Stimulated activated CD8-positive, alpha-beta memory T cell treated with anti-CD3 and anti-CD28 coated beads, Interleukin-4, amount 100 ng/mL, for 4 hours (primary cell): ENCODE data around the gene TREH.

Experiments
- DNase-seq, 2 donors: peaks; one replicate each; pipeline ENCODE4 v3.0.0-alpha.2; 2020; ENCODE audit warnings: low read depth in 2 of 2, low spot score in 1 of 2

The TREH gene

GRCh38 chr11:118666371-118666770 lies 13.1 kb downstream of the TREH start:
- no peak for DNase-seq

GRCh38 chr11:118663902-118664301 lies 15.5 kb downstream of the TREH start:
- DNase-seq = no peak

DNA sequence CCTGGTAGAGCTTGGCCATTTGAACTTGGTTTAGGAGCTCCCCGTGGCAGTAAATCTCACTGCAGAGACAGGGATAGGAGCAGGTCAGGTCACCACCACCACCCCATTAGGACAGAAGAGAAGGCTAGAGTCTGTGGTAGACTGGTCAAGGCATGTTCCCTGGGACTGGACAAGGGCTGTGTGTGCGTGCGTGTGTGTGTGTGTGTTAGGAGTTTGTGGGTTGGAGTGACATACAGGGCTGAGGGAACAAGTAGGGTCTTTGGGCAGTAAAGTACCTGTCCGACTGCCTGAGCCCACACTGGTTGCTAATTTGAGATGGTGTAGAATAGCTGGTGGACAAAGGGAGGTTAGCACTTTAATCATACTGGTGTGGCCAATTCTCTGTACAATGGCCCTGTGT lies 16.1 kb downstream of the TREH start:
- DNase-seq = no peak

DNA sequence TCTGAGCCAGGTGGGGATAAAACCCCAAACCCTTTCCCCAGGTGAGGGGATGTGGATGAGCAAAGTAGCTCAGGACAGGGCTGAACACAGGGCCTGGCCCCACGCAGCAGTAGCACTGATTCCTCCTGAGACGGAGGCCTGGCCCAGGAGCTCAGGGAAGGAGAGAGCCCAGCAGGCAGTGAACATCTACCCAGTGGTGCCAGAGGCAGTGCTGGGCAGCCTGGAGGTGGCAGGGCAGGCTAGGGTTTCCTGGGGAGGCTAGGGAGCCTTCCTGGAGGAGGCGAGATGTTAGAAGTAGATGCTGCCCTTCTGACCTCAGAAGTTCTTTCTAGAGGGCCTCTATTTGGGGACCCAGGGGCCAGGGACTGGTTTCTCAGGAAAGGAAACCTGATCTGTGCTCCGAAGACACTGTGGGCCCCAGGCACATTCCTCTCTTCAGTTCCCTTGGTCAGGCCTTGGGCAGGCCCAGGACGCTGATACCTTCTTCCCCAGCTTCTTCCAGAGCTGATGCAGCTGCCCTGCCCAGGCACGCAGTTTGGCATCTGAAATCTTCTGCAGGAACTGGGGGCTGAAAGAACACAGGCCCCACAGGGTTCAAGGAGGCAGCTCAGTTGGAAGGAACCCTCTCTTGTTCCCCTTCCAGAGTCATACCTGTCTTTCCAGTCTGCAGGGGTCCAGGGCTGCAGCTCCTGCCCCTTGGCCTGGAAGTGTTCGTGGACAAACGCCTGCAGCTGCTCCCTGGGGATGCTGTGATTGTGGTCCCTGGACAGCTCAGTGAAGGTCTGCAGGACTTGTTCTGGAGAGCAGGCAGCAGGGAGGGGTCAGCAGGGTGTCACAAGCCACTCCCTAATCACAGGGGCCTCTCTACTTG lies 16.8 kb downstream of the TREH start:
- DNase-seq = no peak

GRCh38 chr11:118661425-118662301 lies 17.8 kb downstream of the TREH start:
- DNase-seq = no peak

- DNase-seq = no peak
These were observed 18.6 kb downstream of the TREH start for GRCh38 chr11:118660681-118661424.

GRCh38 chr11:118659953-118660680 lies 19.3 kb downstream of the TREH start:
- no peak for DNase-seq

- peak; percentile 62 to 71 for DNase-seq
These were observed 20.0 kb downstream of the TREH start for GRCh38 chr11:118659314-118659952.

GRCh38 chr11:118658429-118659313 lies 20.8 kb downstream of the TREH start:
- no peak for DNase-seq

- DNase-seq = no peak
These were observed 21.6 kb downstream of the TREH start for GRCh38 chr11:118657709-118658428.

DNA sequence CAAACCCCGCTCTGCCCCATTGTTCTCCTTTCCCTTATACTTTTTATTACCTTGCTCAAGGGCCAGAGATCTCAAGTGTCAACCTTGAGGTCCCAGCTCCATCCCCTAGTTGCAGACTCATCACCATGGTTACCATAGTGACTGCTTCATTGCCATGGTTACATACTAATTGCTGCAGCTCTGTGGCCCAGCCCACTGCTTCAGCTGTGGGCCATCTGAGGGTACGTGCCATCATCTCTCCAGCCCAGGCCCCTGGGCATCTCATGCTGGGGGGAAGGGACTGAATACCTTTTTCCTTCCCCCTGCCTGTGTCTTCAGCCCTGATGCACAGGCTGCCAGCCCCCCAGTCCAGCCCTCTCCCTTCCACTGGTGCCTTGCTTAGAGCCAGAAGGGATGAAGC lies 22.2 kb downstream of the TREH start:
- no peak for DNase-seq

GRCh38 chr11:118656563-118657165 lies 22.8 kb downstream of the TREH start:
- no peak for DNase-seq

DNA sequence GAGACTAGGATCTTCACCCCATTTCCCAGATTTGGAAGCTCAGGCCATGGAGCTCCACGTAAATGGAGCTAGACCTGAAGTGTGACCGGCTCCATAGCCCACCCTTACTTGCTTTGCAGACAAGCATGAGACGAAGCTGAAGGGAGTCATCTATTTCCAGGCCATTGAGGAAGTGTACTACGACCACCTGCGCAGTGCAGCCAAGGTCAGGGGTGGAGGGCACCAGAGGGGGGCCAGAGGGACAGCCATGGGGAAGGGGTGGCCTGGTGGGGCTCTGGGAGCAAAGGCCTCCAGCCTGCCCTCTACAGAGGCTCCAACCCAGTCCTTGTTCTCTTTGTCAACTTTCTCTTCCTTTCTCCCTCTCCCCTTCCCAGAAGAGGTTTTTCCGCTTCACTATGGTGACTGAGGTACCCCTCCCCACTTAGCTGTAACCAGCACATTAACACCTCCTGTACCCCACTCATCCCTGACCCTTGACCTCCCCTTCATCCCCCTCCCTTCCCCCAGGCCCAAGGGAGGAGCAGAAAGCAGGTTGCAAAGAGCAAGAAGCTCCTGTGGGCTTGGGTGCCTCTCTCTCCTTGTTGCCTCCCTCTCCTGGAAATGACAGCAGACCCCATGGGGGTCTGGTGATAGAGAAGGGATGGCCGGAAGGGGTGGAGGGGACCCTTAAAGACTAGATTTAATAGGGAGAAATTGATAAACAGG lies 23.8 kb downstream of the TREH start:
- DNase-seq = no peak

DNA sequence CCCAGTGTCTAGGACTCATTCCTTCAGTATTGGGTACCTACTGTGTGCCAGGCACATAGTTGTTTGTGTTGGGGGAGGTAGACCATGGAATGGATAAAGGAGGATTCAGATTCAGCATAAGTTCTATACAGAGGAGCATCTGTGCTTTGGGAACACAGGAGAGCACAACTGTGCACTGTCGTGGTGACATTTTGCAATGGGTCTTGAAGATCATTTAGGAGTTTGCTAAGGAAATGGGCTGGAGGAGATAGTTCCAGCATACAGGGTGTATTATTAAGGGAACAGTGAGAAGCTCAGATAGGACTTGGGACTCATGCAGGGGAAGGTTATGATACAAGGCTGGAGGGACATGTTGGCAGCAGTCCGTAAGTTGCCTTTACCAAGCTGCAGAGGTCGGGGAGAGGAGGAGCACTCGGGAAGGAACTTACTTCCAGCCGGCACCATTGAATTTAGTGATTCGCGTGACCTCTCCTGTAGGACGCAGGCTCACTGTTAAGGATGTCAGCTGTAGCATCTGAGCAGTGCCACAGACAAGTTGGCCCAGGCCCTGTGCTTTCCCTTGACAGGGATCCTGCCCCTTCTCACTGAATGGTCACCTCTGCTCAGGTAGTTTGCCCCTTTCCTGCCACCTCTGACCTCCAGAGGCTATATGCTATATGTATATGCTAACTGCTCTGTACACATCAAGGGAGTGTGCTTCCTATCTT lies 25.6 kb downstream of the TREH start:
- DNase-seq = no peak

DNA sequence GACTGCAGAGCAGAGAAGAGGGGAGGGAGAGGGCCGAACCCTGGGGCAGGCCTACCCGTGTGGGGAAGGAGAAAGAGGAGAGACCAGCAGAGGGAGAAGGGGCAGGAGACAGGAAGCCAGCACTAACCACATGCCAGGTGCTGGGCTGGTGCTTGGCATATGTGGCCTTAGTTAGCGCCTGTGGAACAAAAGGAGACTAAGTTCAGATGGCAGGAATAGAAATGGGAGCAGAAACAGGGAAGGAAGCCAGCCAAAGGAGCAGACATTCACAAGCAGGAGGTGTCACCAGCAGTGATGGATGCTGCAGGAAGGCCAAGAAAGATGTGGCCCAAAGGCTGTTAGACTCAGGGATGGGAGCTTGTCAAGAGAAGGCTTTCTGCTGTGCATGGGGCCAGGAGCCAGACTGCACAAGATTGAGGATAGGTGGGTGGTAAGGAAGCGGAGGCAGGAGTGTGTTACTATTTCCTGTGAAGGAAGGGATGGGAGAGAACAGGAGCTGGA lies 26.7 kb downstream of the TREH start:
- no peak for DNase-seq

DNA sequence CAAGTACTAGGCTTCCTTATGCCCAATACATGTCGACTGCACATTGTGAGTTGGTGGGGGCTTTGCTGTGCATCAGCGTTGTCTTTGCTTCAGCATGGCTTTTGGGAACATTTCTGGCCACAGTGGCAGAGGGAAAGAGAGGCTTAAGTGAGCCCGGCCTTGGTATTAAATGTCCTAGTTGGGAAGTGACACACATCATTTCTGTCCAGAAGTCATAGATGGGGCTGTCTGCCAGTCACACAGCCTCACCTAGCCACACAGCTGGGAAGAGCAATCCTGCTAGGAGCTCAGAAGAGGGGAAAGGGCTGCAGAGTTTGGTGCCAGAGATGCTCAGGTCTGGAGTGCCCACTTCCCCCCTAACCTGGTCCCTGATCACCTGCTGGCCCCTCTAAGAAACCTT lies 27.6 kb downstream of the TREH start:
- no peak for DNase-seq

DNA sequence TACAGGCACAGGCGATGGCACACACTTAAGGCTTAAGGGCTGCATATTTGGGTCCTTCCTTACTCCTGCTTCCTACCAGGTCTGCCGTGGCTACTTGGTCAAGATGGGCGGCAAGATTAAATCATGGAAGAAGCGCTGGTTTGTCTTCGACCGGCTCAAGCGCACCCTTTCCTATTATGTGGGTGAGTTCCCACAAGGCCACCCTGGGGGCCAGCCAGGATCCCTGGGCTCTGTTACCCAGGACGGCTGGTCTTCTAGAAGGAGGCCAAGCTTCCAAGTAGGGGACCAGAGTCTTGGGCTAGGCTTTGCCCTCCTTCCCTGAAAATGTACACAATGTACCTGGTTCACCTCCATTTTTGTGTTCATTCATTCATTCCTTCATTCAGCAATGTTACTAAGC lies 29.1 kb downstream of the TREH start:
- DNase-seq = no peak
